Measurements from ENCODE around the gene FAM47E.

Gene FAM47E

DNA sequence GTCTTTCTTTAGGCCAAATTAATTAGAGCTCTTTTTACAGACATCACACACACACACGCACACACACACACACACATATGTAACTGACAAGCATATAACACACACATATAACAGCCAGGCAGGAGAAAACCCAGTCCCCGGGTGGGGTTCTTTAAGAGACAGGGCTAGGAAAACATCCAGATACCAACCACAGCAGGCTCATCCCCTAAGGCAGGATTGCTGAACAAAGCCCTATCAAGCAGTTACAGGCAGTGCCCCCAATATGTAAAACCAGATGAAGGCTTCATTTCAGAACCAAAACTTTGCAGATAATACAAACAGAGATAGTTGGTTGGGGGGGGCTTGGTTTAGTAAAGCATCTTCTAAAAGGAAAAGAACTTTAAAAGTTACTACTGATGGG, 18.0 kb upstream of the FAM47E start:
- TF ChIP-seq, protein P1, sequence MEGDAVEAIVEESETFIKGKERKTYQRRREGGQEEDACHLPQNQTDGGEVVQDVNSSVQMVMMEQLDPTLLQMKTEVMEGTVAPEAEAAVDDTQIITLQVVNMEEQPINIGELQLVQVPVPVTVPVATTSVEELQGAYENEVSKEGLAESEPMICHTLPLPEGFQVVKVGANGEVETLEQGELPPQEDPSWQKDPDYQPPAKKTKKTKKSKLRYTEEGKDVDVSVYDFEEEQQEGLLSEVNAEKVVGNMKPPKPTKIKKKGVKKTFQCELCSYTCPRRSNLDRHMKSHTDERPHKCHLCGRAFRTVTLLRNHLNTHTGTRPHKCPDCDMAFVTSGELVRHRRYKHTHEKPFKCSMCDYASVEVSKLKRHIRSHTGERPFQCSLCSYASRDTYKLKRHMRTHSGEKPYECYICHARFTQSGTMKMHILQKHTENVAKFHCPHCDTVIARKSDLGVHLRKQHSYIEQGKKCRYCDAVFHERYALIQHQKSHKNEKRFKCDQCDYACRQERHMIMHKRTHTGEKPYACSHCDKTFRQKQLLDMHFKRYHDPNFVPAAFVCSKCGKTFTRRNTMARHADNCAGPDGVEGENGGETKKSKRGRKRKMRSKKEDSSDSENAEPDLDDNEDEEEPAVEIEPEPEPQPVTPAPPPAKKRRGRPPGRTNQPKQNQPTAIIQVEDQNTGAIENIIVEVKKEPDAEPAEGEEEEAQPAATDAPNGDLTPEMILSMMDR (conservative IDR thresholded peaks at IDR 0.05; ENCODE audit: low read length), result no peak
- TF ChIP-seq EZH2phosphoT487 (IDR thresholded peaks at IDR 0.05; ENCODE audit: borderline replicate concordance), result no peak
- Histone ChIP-seq H3K4me1 (ENCODE audit: insufficient read depth, low read length, poor library complexity, severe bottlenecking) (no peaks in the 10 kb centered on the region), H3K9me3 (ENCODE audit: insufficient read depth, low read depth, low read length) (no peaks in the 10 kb centered on the region), H3F3A (ENCODE audit: low read depth) (no peaks in the 10 kb centered on the region), H3K79me2 (ENCODE audit: insufficient read depth, low read length) (no peaks in the 10 kb centered on the region), H3K27me3 (ENCODE audit: insufficient read depth, low read length, poor library complexity, severe bottlenecking) (no peaks in the 10 kb centered on the region), H4K20me1 (ENCODE audit: insufficient read depth, low read length, poor library complexity, severe bottlenecking) (no peaks in the 10 kb centered on the region), H3K9ac (ENCODE audit: low read depth, low read length, poor library complexity, severe bottlenecking) (no peak overlapping the region), H3K9me2 (replicated peaks; ENCODE audit: low read depth, low read length) (no peaks in the 10 kb centered on the region), H3K36me3 (ENCODE audit: insufficient read depth, low read length) (no peaks in the 10 kb centered on the region), H3K4me3 (ENCODE audit: low read length, poor library complexity, severe bottlenecking) (no peak overlapping the region), H2AFZ (ENCODE audit: low read length) (no peak overlapping the region; the same call in 1 of the 2 replicates), H3K4me2 (ENCODE audit: low read depth, low read length, poor library complexity, severe bottlenecking) (no peak overlapping the region)

DNA sequence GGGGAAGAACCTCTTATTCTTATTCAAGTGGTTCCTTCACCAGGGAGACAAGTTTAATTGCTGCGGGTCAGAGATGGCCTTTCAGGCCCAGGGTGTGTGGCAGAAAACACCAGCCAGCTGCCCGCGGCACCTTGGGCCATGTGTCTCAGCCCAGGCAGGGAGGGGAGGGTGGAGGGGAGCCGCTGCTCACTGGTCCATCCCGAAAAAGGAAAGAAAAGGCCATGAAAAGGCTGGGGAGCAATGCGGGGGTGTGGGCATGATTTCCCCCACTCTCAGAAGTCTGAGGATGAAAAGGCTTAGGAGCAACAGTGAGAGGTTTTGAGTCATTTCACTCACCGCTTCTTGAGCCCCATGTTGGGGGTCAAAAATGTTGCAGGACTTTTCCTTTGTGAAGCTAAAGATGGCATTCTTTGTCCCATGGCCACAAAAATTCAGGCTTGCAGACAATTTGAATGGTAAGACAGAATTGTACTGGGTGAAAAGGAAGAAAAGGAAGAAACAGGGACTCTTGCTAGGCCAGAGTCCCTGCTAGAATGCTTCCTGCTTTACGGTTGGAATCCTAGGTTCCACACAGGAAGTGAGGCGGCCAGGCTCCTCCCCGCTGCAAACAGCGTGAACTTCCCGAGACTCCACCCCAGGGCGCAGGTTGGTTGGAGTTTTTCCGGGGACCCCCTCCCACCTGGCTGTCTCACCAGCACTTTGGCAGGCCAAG, 17.4 kb upstream of the FAM47E start:
- Histone ChIP-seq H3K9ac (ENCODE audit: low read depth, low read length, poor library complexity, severe bottlenecking) (no peak overlapping the region), H3K79me2 (ENCODE audit: insufficient read depth, low read length) (no peaks in the 10 kb centered on the region), H3F3A (ENCODE audit: low read depth) (no peaks in the 10 kb centered on the region), H3K4me3 (ENCODE audit: low read length, poor library complexity, severe bottlenecking) (no peak overlapping the region), H3K4me1 (ENCODE audit: insufficient read depth, low read length, poor library complexity, severe bottlenecking) (no peaks in the 10 kb centered on the region), H3K27me3 (ENCODE audit: insufficient read depth, low read length, poor library complexity, severe bottlenecking) (no peaks in the 10 kb centered on the region), H3K36me3 (ENCODE audit: insufficient read depth, low read length) (no peaks in the 10 kb centered on the region), H3K4me2 (ENCODE audit: low read depth, low read length, poor library complexity, severe bottlenecking) (no peak overlapping the region), H4K20me1 (ENCODE audit: insufficient read depth, low read length, poor library complexity, severe bottlenecking) (no peaks in the 10 kb centered on the region), H2AFZ (ENCODE audit: low read length) (no peak overlapping the region), H3K9me3 (ENCODE audit: insufficient read depth, low read depth, low read length) (no peaks in the 10 kb centered on the region), H3K9me2 (replicated peaks; ENCODE audit: low read depth, low read length) (no peaks in the 10 kb centered on the region)
- no peak for TF ChIP-seq EZH2phosphoT487 (IDR thresholded peaks at IDR 0.05; ENCODE audit: borderline replicate concordance)

DNA sequence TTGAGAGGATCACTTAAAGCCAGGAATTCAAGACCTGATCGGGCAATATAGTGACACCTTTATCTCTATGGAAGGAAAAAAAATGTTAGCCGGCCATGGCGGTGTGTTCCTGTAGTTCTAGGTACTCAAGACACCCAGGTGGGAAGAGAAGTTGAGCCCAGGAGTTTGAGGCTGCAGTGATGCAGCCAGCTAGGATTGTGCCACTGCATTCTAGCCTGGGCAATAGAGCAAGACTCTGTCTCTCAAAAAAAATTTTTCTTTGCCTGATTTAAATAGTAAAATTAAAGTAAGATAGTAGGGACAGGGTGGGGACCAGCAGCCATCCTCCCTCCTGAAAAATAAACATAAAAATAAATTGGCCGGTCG, 16.9 kb upstream of the FAM47E start:
- TF ChIP-seq EZH2phosphoT487 (IDR thresholded peaks at IDR 0.05; ENCODE audit: borderline replicate concordance), result no peak
- TF ChIP-seq, protein P1 (conservative IDR thresholded peaks at IDR 0.05; ENCODE audit: low read length), result no peak
- H2AFZ ChIP-seq (ENCODE audit: low read length), result no peak overlapping the region
- H3K9ac ChIP-seq (ENCODE audit: low read depth, low read length, poor library complexity, severe bottlenecking), result no peak overlapping the region
- H3K4me1 ChIP-seq (ENCODE audit: insufficient read depth, low read length, poor library complexity, severe bottlenecking), result no peaks in the 10 kb centered on the region
- H3K9me2 ChIP-seq (replicated peaks; ENCODE audit: low read depth, low read length), result no peaks in the 10 kb centered on the region
- no peak overlapping the region for H3K4me2 ChIP-seq (ENCODE audit: low read depth, low read length, poor library complexity, severe bottlenecking)
- no peaks in the 10 kb centered on the region for H3K9me3 ChIP-seq (ENCODE audit: insufficient read depth, low read depth, low read length)
- no peaks in the 10 kb centered on the region for H3K36me3 ChIP-seq (ENCODE audit: insufficient read depth, low read length)
- no peaks in the 10 kb centered on the region for H3K27me3 ChIP-seq (ENCODE audit: insufficient read depth, low read length, poor library complexity, severe bottlenecking)
- no peaks in the 10 kb centered on the region for H3K79me2 ChIP-seq (ENCODE audit: insufficient read depth, low read length)
- H3F3A ChIP-seq (ENCODE audit: low read depth), result no peaks in the 10 kb centered on the region
- H3K4me3 ChIP-seq (ENCODE audit: low read length, poor library complexity, severe bottlenecking), result no peak overlapping the region
- no peaks in the 10 kb centered on the region for H4K20me1 ChIP-seq (ENCODE audit: insufficient read depth, low read length, poor library complexity, severe bottlenecking)

DNA sequence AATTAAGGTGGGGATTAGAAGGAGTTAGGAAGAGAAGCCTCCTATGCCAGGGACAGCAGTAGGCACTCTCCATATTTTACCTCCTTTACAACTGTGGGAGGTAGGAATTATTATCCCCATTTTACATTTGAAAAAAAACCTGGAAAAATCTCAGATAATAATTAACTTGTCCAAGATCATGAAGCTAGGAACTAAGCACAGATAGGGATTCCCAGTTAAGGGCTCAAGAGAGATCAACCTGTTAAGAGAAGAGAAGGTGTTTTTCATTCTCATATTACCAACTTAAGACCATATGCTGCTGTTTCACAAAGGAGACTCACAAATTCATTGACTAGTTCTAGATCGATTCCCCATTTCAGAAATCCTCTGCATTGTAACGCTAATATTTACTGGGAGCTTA, 16.1 kb upstream of the FAM47E start:
- Histone ChIP-seq H2AFZ (ENCODE audit: low read length) (no peak overlapping the region), H3K9me3 (ENCODE audit: insufficient read depth, low read depth, low read length) (peaks cover 6% of the 10 kb centered on the region; the same call in 1 of the 2 replicates), H3K4me3 (ENCODE audit: low read length, poor library complexity, severe bottlenecking) (no peak overlapping the region), H4K20me1 (ENCODE audit: insufficient read depth, low read length, poor library complexity, severe bottlenecking) (no peaks in the 10 kb centered on the region), H3K27me3 (ENCODE audit: insufficient read depth, low read length, poor library complexity, severe bottlenecking) (no peaks in the 10 kb centered on the region), H3F3A (ENCODE audit: low read depth) (no peaks in the 10 kb centered on the region), H3K9me2 (replicated peaks; ENCODE audit: low read depth, low read length) (no peaks in the 10 kb centered on the region), H3K79me2 (ENCODE audit: insufficient read depth, low read length) (no peaks in the 10 kb centered on the region), H3K9ac (ENCODE audit: low read depth, low read length, poor library complexity, severe bottlenecking) (no peak overlapping the region), H3K4me1 (ENCODE audit: insufficient read depth, low read length, poor library complexity, severe bottlenecking) (no peaks in the 10 kb centered on the region), H3K36me3 (ENCODE audit: insufficient read depth, low read length) (no peaks in the 10 kb centered on the region), H3K4me2 (ENCODE audit: low read depth, low read length, poor library complexity, severe bottlenecking) (no peak overlapping the region)
- no peak for TF ChIP-seq EZH2phosphoT487 (IDR thresholded peaks at IDR 0.05; ENCODE audit: borderline replicate concordance)
- TF ChIP-seq, protein P1 (conservative IDR thresholded peaks at IDR 0.05; ENCODE audit: low read length), result no peak
